ENCODE data around the gene INTS13. TPM values are rescaled to one million over a fixed set of nuclear protein-coding genes. Genes with fewer than 3 reads are reported as not detected.

The INTS13 gene
- total RNA-seq, 1 donor from 2014 or later: 14.1 TPM

GRCh38 chr12:26954027-26954426 is 16.2 kb upstream of the INTS13 start:
- intact Hi-C loops (cut with DNase I): no loop called here
- TF ChIP-seq CTCF (IDR thresholded peaks at IDR 0.05): no peak
- H3K27me3 ChIP-seq (ENCODE audit: low read depth): no peaks in the 10 kb centered on the region
- no peaks in the 10 kb centered on the region for H3K9me3 ChIP-seq
- H3K4me1 ChIP-seq: peaks cover 18% of the 10 kb centered on the region
- no peak overlapping the region for H3K4me3 ChIP-seq
- H3K27ac ChIP-seq: no peak overlapping the region
- DNase-seq: no peak
- ATAC-seq: peak in 1 of 2 donors; percentile 58
- peaks cover 30% of the 10 kb centered on the region for H3K36me3 ChIP-seq

DNA sequence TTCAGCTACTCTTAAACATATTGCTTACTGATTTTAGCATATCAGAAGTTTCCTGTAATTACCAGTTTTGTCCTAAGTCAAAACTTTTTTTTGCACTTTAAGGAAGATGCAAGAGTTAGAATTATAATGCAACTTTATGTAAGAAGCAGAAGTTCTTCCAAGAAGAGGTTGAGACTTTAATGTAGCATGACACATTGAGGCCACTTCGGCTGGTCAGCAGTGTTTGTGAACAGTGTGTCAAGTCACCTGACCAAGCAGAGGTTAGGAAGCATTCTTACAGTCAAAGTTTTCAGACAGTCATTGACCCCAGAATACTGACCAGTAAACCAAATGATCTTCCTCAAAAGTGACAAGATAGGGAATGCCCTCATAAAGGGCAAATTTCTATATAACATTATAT is 15.7 kb upstream of the INTS13 start:
- ATAC-seq: peak; percentile 89 to 92
- H3K36me3 ChIP-seq: peaks cover 26% of the 10 kb centered on the region
- no peak for TF ChIP-seq CTCF (IDR thresholded peaks at IDR 0.05)
- H3K27me3 ChIP-seq (ENCODE audit: low read depth): no peaks in the 10 kb centered on the region
- intact Hi-C loops (cut with DNase I): no loop called here
- H3K27ac ChIP-seq: peak overlapping the region; percentile 32
- no peak overlapping the region for H3K4me3 ChIP-seq
- peaks cover 4% of the 10 kb centered on the region for H3K9me3 ChIP-seq
- H3K4me1 ChIP-seq: peaks cover 18% of the 10 kb centered on the region
- DNase-seq: peak; percentile 64

DNA sequence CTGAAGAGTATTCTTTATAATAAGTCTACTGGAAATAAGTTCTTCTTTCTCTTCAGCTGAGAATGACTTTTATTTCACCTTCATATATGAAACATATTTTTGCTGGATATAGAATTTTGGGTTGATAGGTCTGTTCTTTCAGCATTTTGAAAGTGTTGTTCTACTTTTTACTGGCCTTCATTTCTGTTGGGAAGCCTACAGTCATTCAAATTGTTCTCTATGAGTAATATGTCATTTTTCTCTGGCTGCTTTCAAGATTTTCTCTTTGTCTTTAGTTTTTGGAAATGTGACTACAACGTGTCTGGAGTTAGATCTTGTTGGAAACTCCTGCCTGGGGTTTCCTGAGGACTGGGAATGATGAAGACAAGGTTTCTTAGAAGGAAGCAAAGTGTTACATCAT is 10.5 kb upstream of the INTS13 start:
- intact Hi-C loops (cut with DNase I): no loop called here
- H3K4me3 ChIP-seq: no peak overlapping the region
- no peaks in the 10 kb centered on the region for H3K27me3 ChIP-seq (ENCODE audit: low read depth)
- TF ChIP-seq CTCF (IDR thresholded peaks at IDR 0.05): no peak
- ATAC-seq (no peak), DNase-seq (no peak)
- H3K4me1 ChIP-seq: peaks cover 6% of the 10 kb centered on the region
- H3K36me3 ChIP-seq: no peaks in the 10 kb centered on the region
- no peak overlapping the region for H3K27ac ChIP-seq
- H3K9me3 ChIP-seq: peaks cover 10% of the 10 kb centered on the region

GRCh38 chr12:26941215-26941594 is 3.4 kb upstream of the INTS13 start:
- Histone ChIP-seq H3K27me3 (ENCODE audit: low read depth) (no peaks in the 10 kb centered on the region), H3K4me3 (peak overlapping the region; percentile 82), H3K36me3 (no peaks in the 10 kb centered on the region), H3K27ac (peak overlapping the region; percentile 15), H3K9me3 (no peaks in the 10 kb centered on the region), H3K4me1 (peaks cover 44% of the 10 kb centered on the region)
- ATAC-seq: no peak
- TF ChIP-seq CTCF (IDR thresholded peaks at IDR 0.05): no peak
- no peak for DNase-seq
- intact Hi-C loops (cut with DNase I): no loop called here

DNA sequence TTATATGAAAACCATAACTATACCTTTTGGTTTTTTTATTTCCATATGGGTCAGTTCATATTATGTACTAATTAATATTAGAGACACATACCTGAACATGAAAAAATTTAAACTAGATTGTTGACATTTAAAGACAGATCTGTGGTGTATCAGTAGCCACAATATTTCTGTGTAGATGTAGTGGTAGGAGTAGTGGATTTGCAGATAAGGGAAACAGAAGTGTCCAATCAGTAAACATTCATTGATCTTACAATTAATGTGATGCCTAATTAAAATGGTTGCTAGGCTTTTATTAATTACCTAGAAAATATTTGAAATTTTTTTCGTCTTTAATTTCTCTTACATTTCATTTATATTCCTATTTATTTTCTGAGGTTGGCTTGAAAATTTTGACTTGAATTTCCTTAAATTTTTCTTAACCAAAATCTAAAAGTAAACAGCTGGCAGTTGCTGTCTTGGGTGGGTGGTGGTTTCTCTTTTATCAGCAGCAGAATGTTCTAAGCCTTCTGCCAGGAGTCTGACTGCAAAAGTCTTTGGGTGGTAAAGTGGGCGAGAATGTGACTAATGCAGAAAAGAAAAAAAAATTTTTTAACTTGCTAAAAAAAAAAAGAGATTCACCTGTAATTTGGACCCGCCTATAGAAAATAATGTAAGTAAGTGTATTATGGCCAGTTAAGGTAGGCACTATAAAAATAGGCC is 2.9 kb upstream of the INTS13 start:
- Histone ChIP-seq H3K4me3 (peak overlapping the region; percentile 82), H3K9me3 (no peaks in the 10 kb centered on the region), H3K36me3 (no peaks in the 10 kb centered on the region), H3K4me1 (peaks cover 50% of the 10 kb centered on the region), H3K27me3 (ENCODE audit: low read depth) (no peaks in the 10 kb centered on the region), H3K27ac (peak overlapping the region; percentile 15)
- DNase-seq (no peak), ATAC-seq (no peak)
- intact Hi-C loops (cut with DNase I): no loop called here
- TF ChIP-seq CTCF (IDR thresholded peaks at IDR 0.05): no peak

Measured in lower lobe of right lung (tissue), 2 donors.